GM12864 (cell line): Measurements from ENCODE around the gene COBL.

ENCODE experiments used
- DNase-seq: peaks from one replicate; pipeline ENCODE4 v3.0.0-alpha.2; 2011; ENCODE audit warnings: low read depth
- H3K4me3 ChIP-seq: 2 replicates; pipeline ENCODE4 v1.5.1; 2011; ENCODE audit warnings: mild to moderate bottlenecking, low read depth, low read length, control low read depth
- TF ChIP-seq, protein P1 (sequence below): IDR thresholded peaks from 2 replicates; pipeline ENCODE4 v1.5.1; 2011; ENCODE audit warnings: low read depth, mild to moderate bottlenecking, moderate library complexity, low read length, control low read depth, inconsistent platforms; ENCODE audit errors: missing control alignments

Gene COBL

DNA sequence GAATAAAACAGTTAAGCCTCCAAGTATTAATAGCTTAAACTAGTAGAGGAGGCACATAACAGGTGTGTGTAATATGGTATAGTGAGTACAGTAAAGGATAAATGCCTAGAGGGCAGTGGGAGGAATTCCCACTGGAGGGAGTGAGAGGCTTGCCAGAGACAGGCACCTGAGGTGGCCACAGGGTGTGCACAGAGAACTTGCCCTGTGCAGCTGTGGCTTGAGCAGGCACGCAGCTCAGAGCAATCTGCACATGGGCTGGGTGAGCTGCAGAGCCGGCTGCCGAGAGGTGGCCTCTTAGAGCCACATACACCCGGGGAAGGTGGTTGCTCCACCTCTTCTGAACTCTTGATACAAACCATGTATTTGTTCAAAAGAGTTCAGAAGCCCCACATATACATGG lies 237.1 kb downstream of the COBL start:
- no peak overlapping the region for H3K4me3 ChIP-seq
- no peak for DNase-seq

DNA sequence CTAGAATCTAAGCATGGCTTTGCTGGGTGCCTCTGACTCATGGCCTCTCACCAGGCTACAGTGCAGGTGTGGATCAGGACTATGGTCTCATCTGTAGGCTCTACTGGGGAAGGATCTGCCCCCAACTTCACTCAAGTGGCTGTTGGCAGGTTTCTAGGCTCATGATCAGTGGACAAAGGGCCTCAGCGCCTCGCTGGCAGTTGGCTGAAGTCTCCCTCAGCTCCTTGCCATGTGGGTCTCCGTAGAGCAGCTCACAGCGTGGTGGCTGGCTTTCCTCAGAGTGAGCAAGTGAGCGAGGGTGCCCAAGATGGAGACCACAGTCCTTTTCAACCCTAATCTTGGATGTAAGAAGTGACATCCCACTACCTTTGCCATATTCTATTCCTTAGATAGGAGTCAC lies 238.0 kb downstream of the COBL start:
- DNase-seq: no peak
- TF ChIP-seq, protein P1, sequence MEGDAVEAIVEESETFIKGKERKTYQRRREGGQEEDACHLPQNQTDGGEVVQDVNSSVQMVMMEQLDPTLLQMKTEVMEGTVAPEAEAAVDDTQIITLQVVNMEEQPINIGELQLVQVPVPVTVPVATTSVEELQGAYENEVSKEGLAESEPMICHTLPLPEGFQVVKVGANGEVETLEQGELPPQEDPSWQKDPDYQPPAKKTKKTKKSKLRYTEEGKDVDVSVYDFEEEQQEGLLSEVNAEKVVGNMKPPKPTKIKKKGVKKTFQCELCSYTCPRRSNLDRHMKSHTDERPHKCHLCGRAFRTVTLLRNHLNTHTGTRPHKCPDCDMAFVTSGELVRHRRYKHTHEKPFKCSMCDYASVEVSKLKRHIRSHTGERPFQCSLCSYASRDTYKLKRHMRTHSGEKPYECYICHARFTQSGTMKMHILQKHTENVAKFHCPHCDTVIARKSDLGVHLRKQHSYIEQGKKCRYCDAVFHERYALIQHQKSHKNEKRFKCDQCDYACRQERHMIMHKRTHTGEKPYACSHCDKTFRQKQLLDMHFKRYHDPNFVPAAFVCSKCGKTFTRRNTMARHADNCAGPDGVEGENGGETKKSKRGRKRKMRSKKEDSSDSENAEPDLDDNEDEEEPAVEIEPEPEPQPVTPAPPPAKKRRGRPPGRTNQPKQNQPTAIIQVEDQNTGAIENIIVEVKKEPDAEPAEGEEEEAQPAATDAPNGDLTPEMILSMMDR: no peak
- no peak overlapping the region for H3K4me3 ChIP-seq

More for the DNA sequence above, 237.1 kb downstream of the COBL start:
- TF ChIP-seq, protein P1: no peak

DNA sequence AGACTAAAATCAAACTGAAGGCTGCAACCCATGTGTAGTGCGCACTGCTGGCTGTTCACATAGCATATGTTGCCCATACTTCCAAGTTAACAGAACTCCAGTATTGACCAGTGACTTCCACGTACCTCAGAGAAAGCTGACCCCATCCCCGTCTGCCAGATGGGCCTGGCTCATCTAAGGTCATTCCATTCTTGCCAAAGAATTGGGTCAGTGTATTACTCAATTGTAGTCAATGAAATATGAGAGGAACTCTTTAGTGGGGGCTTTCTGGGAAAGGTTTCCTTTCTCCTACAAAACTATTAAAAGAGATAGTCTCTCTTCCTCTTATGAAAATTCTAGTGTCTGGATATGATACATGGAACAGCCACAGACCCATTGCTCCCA lies 238.6 kb downstream of the COBL start:
- TF ChIP-seq, protein P1: no peak
- no peak for DNase-seq
- H3K4me3 ChIP-seq: no peak overlapping the region

DNA sequence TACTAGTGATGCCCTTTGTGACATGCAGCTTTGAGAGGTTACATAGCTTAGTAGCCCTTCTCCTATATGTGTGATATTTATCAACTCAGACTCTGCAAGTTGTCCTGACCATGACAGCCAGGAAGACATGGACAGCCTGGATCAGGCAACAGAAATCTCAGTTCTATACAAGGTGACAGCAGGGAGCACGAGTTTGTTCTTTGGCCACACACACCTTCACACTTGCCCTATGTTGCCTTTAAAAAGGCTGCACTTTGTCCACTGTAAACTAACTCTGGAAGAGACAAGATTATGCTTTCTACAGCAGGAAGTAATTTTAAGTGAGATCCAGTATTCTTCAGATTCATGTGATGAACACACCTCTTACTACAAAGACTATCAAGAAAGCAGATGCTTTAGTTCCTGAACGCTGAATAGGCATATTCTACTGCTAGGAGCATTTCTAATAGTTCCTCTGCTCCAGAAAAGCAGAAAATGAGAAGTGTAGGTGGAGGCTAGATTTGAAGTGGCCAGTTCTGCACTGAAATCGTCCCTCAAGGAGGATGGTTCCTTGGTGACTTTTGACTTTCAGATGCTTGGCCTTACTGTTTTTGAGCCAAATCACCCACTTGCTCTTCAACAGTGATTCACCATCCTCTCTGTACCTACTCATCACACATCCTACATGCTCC lies 239.2 kb downstream of the COBL start:
- H3K4me3 ChIP-seq: no peak overlapping the region
- TF ChIP-seq, protein P1: no peak
- no peak for DNase-seq

DNA sequence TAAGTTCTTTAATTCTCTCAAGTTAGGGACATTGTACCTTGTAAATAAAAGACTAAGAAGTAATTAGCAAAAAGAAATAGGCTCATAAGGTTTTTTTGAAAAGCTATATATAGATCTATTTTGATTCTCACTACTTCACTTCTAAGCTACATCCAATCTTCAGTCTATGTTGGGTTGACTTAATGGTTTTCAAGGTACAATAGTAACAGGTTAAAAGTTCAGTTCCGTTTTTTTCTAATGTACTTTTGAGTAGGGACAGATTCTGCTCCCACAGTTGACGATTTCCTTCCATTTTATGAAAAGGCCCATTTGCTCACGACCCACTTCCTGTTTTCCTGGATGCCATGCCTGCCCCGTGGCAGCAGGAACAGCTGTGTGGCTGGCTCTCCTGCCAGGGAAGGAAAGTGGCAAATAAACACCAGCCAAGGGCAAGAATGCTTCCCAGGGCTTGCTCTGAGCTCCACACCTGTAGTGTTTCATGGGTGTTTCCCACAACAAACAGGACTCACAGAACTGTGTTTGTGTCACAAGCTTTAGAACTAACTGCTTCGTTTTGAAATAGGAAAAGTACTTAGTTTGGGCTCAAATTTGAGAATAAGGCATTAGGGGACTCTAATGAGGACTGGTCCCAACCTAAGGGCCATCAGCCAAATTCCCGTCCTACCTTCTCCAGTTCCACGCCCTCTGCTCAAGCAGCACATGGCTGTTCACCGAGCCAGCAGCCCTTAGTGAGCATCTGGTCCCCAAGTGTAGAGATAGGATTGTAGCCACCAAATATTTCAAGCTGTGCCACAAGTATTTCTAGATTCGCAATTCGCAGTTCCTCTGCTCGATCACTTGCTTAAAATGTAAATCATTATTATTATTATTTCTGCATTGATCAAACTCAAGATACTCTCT lies 240.7 kb downstream of the COBL start:
- TF ChIP-seq, protein P1: no peak
- no peak overlapping the region for H3K4me3 ChIP-seq
- DNase-seq: no peak

DNA sequence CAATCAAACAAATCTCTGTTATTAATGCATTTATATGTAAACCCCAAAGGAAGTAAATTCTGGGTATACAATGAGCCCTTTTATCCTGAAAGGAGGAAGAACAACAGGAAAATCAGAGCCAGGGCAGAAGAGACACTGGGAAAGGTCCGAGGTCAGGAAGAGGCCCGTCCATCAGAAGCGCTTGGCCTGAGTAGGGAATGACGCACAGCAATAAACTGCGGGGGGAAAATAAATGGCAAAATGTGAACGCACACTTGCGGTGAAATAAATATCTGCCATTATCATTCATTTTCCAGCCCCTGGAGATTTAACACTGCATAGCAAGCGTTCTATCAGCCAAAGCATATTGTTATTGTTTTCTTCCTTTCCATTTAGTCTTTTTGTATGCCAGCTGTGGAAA lies 243.4 kb downstream of the COBL start:
- TF ChIP-seq, protein P1: no peak
- no peak for DNase-seq
- H3K4me3 ChIP-seq: no peak overlapping the region
